Inflammatory macrophage treated with lipopolysaccharide for 4 hours (primary cell): ENCODE results near the gene GTPBP1.
A peak's percentile ranks its signal among the peaks of the same experiment; 100 is the strongest.

Experiments used
- DNase-seq: peaks from one replicate; pipeline ENCODE4 v3.0.0-alpha.2; 2020

The GTPBP1 gene

GRCh38 chr22:38705235-38706100, at the start of gene GTPBP1:
GTPBP1 (plus strand) TSS chr22:38705944; CDS start chr22:38705956, 12 bp downstream.
- peak; percentile 100 for DNase-seq

GRCh38 chr22:38656256-38657044, 49.3 kb upstream of the GTPBP1 start, which contains the start of the genes CBY1 and FAM227A:
CBY1 (plus strand) TSS chr22:38656638; CDS start chr22:38668055, 11,417 bp downstream.
FAM227A (minus strand) TSS chr22:38656392; CDS start chr22:38650168, 6,224 bp downstream.
- peak; percentile 84 for DNase-seq

- DNase-seq: peak; percentile 11
Measured at GRCh38 chr22:38657045-38657909, 48.5 kb upstream of the GTPBP1 start.

- no peak for DNase-seq
Measured at GRCh38 chr22:38674888-38675287, 30.9 kb upstream of the GTPBP1 start.

- no peak for DNase-seq
Measured at GRCh38 chr22:38675833-38676232, 29.9 kb upstream of the GTPBP1 start.

GRCh38 chr22:38681582-38682335, 24.0 kb upstream of the GTPBP1 start, which contains the start of gene TOMM22:
TOMM22 (plus strand) TSS chr22:38681957; CDS start chr22:38681979, 22 bp downstream.
- peak; percentile 88 for DNase-seq

- DNase-seq: no peak
Measured at GRCh38 chr22:38684895-38685294, 20.8 kb upstream of the GTPBP1 start.

GRCh38 chr22:38685761-38686160, 20.0 kb upstream of the GTPBP1 start:
- DNase-seq: no peak

- DNase-seq: no peak
Measured at GRCh38 chr22:38689651-38690050, 16.1 kb upstream of the GTPBP1 start.

GRCh38 chr22:38694049-38694448, 11.7 kb upstream of the GTPBP1 start:
- DNase-seq: no peak

GRCh38 chr22:38694940-38695339, 10.8 kb upstream of the GTPBP1 start:
- DNase-seq: peak; percentile 69

GRCh38 chr22:38696606-38697424, 8.9 kb upstream of the GTPBP1 start:
- peak; percentile 76 for DNase-seq

GRCh38 chr22:38697425-38698089, 8.2 kb upstream of the GTPBP1 start:
- DNase-seq: no peak

- no peak for DNase-seq
Measured at GRCh38 chr22:38698407-38699094, 7.2 kb upstream of the GTPBP1 start.

- DNase-seq: no peak
Measured at GRCh38 chr22:38699143-38699542, 6.6 kb upstream of the GTPBP1 start.

GRCh38 chr22:38699784-38700183, 6.0 kb upstream of the GTPBP1 start:
- DNase-seq: peak; percentile 6

GRCh38 chr22:38700270-38700788, 5.4 kb upstream of the GTPBP1 start:
- peak; percentile 79 for DNase-seq

GRCh38 chr22:38700789-38701628, 4.7 kb upstream of the GTPBP1 start, which contains the start of gene JOSD1:
JOSD1 (minus strand) TSS chr22:38700943; CDS start chr22:38699987, 956 bp downstream.
- peak; percentile 96 for DNase-seq
